HepG2 (cell line): ENCODE measurements around the gene METRN. TPM values are rescaled to one million over a fixed set of nuclear protein-coding genes. Genes with fewer than 3 reads are reported as not detected.

ENCODE experiments used
- ATAC-seq: fragments of 200-7000 bp; cut with Tn5 transposase; 3 replicates; pipeline ENCODE4 v1.9.1; 2020; ENCODE audit warnings: mild to moderate bottlenecking, moderate library complexity
- BruUV-seq: library from RNA; stranded (reverse); fragments of 400-500 nt; replicated peaks from 2 replicates; lab custom pipeline; 2021; lab: Mats Ljungman, UMichigan
- CTCF ChIA-PET: fragments of 300-600 bp; formaldehyde crosslinking; extraction: SDS; loops from one replicate; lab custom pipeline; 2021; ENCODE audit warnings: low total read pairs, inconsistent platforms, low intra/inter-chr PET ratio; lab: Yijun Ruan, JAX
- POLR2A ChIA-PET: fragments of 350-600 bp; sonication (Branson Sonifier 250); formaldehyde crosslinking; loops from one replicate; lab custom pipeline; 2020; ENCODE audit warnings: antibody characterized with exemption, inconsistent platforms; lab: Yijun Ruan, JAX
- DNase-seq: peaks from one replicate; pipeline ENCODE4 v3.0.0-alpha.2; 2015; ENCODE audit warnings: low spot score
- FAIRE-seq: peaks from 3 replicates; lab custom pipeline; 2011; peaks lifted over from hg19 to GRCh38; lab: Jason Lieb, UNC
- H2AFZ ChIP-seq: one replicate; pipeline ENCODE4 v1.6.1; 2011; ENCODE audit warnings: low read length, inconsistent platforms
- H3K27ac ChIP-seq: fragments of 300-600 bp; 3 replicates; pipeline ENCODE4 v1.8.0; 2011; ENCODE audit warnings: mixed run types, mild to moderate bottlenecking, mixed read lengths, low read length, inconsistent platforms; ENCODE audit not compliant: insufficient read depth; ENCODE audit errors: extremely low read length
- H3K27me3 ChIP-seq, 2 experiments: fragments of 200-600 bp in 1 of 2; 2 replicates in 1 of 2; 3 replicates in 1 of 2; pipeline versions ENCODE4 v1.6.0 to v1.8.0; 2011; ENCODE audit warnings: low read length in 2 of 2, mild to moderate bottlenecking in 2 of 2, moderate library complexity in 2 of 2, inconsistent platforms in 1 of 2; ENCODE audit not compliant: insufficient read depth in 2 of 2, control insufficient read depth in 1 of 2
- H3K36me3 ChIP-seq, 2 experiments: fragments of 200-600 bp in 1 of 2; replicated peaks in 1 of 2; 2 replicates in 1 of 2; 3 replicates in 1 of 2; pipeline versions ENCODE4 v1.5.1 to v1.8.0; 2011; ENCODE audit warnings: low read length in 2 of 2, inconsistent platforms in 1 of 2; ENCODE audit not compliant: insufficient read depth in 2 of 2, control insufficient read depth in 1 of 2
- H3K4me1 ChIP-seq: 2 replicates; pipeline ENCODE4 v1.5.1; 2012; ENCODE audit warnings: low read length, inconsistent platforms; ENCODE audit not compliant: insufficient read depth
- H3K4me2 ChIP-seq: 2 replicates; pipeline ENCODE4 v1.6.0; 2011; ENCODE audit warnings: low read depth, low read length, inconsistent platforms
- H3K4me3 ChIP-seq, 3 experiments: fragments of 200-600 bp in 1 of 3; sonication (generic), shearing (Covaris generic) in 1 of 3; replicated peaks in 1 of 3; 2 replicates each; pipeline ENCODE4 v1.5.1; 2011 to 2016; ENCODE audit warnings: low read length in 3 of 3, inconsistent platforms in 2 of 3, low read depth in 2 of 3, mild to moderate bottlenecking in 2 of 3, control low read depth in 1 of 3, mixed read lengths in 1 of 3; ENCODE audit not compliant: insufficient read depth in 1 of 3
- H3K79me2 ChIP-seq: one replicate; pipeline ENCODE4 v1.6.1; 2011; ENCODE audit warnings: low read length, inconsistent platforms; ENCODE audit not compliant: insufficient read depth
- H3K9ac ChIP-seq: 2 replicates; pipeline ENCODE4 v1.6.0; 2011; ENCODE audit warnings: mild to moderate bottlenecking, low read depth, low read length, inconsistent platforms; ENCODE audit not compliant: insufficient read depth
- H3K9me3 ChIP-seq: 2 replicates; pipeline ENCODE4 v1.5.1; 2012; ENCODE audit warnings: mild to moderate bottlenecking, low read length
- H4K20me1 ChIP-seq: 2 replicates; pipeline ENCODE4 v1.6.0; 2011; ENCODE audit warnings: inconsistent platforms, mild to moderate bottlenecking, low read length, moderate library complexity; ENCODE audit not compliant: insufficient read depth
- KLF11 ChIP-seq: IDR thresholded peaks from 2 replicates; pipeline ENCODE4 v1.6.1; 2016; ENCODE audit warnings: missing compliant biosample characterization
- SOX6 ChIP-seq, 2 experiments: fragments of 450-650 bp in 1 of 2; sonication (generic) in 1 of 2; formaldehyde crosslinking in 1 of 2; IDR thresholded peaks; 2 replicates each; pipeline versions ENCODE4 v1.4.0 to v1.6.1; 2017 to 2020; ENCODE audit warnings: antibody characterized with exemption in 1 of 2, mild to moderate bottlenecking in 1 of 2, missing genetic modification reagents in 1 of 2
- SRSF1 ChIP-seq: fragments of 200-400 bp; formaldehyde crosslinking; optimal IDR thresholded peaks from 2 replicates; pipeline ENCODE3; 2017; ENCODE audit warnings: mild to moderate bottlenecking, low read depth, low read length, moderate library complexity
- ZNF468 ChIP-seq: sonication (generic); formaldehyde crosslinking; IDR thresholded peaks from 2 replicates; pipeline ENCODE4 v1.8.0; 2022; ENCODE audit warnings: mild to moderate bottlenecking, moderate library complexity, missing genetic modification reagents
- ZNF570 ChIP-seq: sonication (generic); formaldehyde crosslinking; IDR thresholded peaks from 2 replicates; pipeline ENCODE4 v1.4.0; 2020; ENCODE audit warnings: mild to moderate bottlenecking, missing genetic modification reagents, borderline replicate concordance
- WGBS: methylation state at CpG from one replicate; pipeline ENCODE4 v1.1.6; 2017; ENCODE audit warnings: low lambda C conversion rate; 5-methylcytosine and 5-hydroxymethylcytosine counted together
- in situ Hi-C: cut with HindIII; loops from 2 replicates; pipeline ENCODE4 v1.10.0; 2017; ENCODE audit warnings: low pct_unique_long_range_greater_than_20kb; ENCODE audit not compliant: extremely low pct_ligation_motif_present
- intact Hi-C: fragments of 100-400 bp; cut with micrococcal nuclease; formaldehyde crosslinking; loops from one replicate; pipeline ENCODE4 v1.10.0; 2022; ENCODE audit not compliant: unreplicated experiment
- polyA plus RNA-seq, 8 experiments: library from polyadenylated mRNA; depleted of rRNA in 3 of 8; stranded (reverse) in 7 of 8; unstranded in 1 of 8; fragments of >200 nt; fragmentation: Illumina TruSeq in 4 of 8; extraction: Trizol in 4 of 8; gene quantifications; 2 replicates each; pipeline versions ENCODE4 v1.2.1 to v1.2.3, GENCODE V29; 2011 to 2016; ENCODE audit warnings: low read depth in 4 of 8, missing spikeins in 1 of 8, mixed read lengths in 1 of 8; ENCODE audit not compliant: insufficient read depth in 1 of 8
- total RNA-seq, 5 experiments: library from RNA; depleted of rRNA; stranded (reverse); fragments of >200 nt; fragmentation: Illumina TruSeq; extraction: Trizol; gene quantifications; 2 replicates each; pipeline ENCODE4 v1.2.3, GENCODE V29; 2016; ENCODE audit warnings: low read depth in 1 of 5
- TF ChIP-seq, protein P1 (sequence below): fragments of 450-650 bp; IDR thresholded peaks from 2 replicates; pipeline ENCODE4 v1.6.1; 2016

The METRN gene
- total and polyA plus RNA-seq, 2 of the 13 experiments (the other 11 are each of a cell fraction or from before 2014, with no cell fraction given): 25.5 to 46.1 TPM

DNA sequence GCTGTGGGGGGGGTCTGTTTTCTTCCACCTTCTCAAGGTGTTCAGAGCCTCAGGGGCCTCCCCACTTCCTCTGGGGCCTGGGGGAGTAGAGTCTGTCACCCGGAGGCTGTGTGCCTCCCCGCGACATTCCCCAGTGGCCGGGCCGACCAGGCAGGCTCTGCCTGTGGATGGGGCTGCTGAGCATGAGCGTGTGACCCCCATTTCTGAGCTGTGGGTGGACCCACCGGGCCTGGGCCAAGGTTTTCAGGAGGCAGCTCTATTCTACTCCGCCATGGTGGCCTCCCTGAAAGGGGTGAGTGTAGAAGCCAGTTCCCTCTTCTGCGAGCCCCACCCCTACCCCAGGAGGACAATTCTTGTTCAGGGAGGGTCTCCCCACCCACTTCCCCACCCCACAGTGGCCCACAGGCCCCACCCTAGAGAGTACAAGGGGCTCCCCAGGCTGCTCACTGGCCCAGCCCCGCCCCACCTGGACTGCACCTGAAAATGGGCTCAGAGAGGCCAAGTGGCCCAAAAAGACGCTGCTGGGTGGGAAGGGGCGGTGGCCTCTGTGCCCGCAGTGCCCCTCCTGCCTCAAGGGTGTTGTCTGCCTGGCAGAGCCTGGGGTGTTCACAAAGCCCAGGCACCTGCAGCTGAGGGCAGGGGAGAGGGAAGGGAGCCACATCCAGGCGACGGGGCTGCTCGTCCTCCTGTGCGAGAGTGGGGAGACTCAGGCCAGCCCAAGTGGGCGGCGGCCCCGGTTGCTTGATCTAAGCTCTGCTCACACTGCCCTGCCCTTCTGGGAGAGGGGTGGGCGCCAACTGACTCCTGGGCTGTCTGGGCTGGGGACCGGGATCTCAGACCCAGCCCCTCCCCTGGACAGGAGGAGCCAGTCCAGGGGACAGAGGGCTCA lies 47.0 kb downstream of the METRN start:
- no peaks in the 10 kb centered on the region for H3K36me3 ChIP-seq
- H3K9ac ChIP-seq: peak overlapping the region; percentile 19; the same call in 1 of the 2 replicates
- peak; percentile 5 for ATAC-seq
- no peak for DNase-seq
- in situ Hi-C loops (no loop called here), intact Hi-C loops (no loop called here)
- BruUV-seq: no TSS peak
- no peak overlapping the region for H2AFZ ChIP-seq
- no peaks in the 10 kb centered on the region for H3K79me2 ChIP-seq
- H3K4me3 ChIP-seq: peak overlapping the region in 2 of 3 experiments; percentile 40 to 68; a peak in 3 of 6 replicates
- peaks cover 3 to 9% of the 10 kb centered on the region in 2 experiments; a peak in 4 of 5 replicates for H3K27me3 ChIP-seq
- H3K9me3 ChIP-seq: no peaks in the 10 kb centered on the region
- H4K20me1 ChIP-seq: no peaks in the 10 kb centered on the region
- no peak for FAIRE-seq
- TF ChIP-seq, protein P1, sequence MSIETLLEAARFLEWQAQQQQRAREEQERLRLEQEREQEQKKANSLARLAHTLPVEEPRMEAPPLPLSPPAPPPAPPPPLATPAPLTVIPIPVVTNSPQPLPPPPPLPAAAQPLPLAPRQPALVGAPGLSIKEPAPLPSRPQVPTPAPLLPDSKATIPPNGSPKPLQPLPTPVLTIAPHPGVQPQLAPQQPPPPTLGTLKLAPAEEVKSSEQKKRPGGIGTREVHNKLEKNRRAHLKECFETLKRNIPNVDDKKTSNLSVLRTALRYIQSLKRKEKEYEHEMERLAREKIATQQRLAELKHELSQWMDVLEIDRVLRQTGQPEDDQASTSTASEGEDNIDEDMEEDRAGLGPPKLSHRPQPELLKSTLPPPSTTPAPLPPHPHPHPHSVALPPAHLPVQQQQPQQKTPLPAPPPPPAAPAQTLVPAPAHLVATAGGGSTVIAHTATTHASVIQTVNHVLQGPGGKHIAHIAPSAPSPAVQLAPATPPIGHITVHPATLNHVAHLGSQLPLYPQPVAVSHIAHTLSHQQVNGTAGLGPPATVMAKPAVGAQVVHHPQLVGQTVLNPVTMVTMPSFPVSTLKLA: no peak
- TF ChIP-seq SRSF1 (peak; percentile 25), KLF11 (CRISPR knock-in tag) (no peak), ZNF468 (CRISPR knock-in tag) (no peak), ZNF570 (CRISPR knock-in tag) (no peak), SOX6 (IDR thresholded peaks at IDR 0.05) (no peak), SOX6 (CRISPR knock-in tag; IDR thresholded peaks at IDR 0.05) (no peak)
- TF ChIP-seq, all 625 proteins: peak for 1
- ChIA-PET CTCF (no interaction called here), POLR2A (interaction anchor here (0.8 to 2.0 kb wide), 13 partner anchors 8 to 49 kb away, joined by 3 to 18 read pairs (median 4); partner anchors contain the start of genes ANTKMT, CCDC78, CHTF18 and CIAO3)
- Histone ChIP-seq H3K27ac (no peak overlapping the region), H3K4me2 (peak overlapping the region; percentile 84), H3K4me1 (peaks cover 32% of the 10 kb centered on the region)
- 38% methylated on average over 2 of the region's 22 CpGs for WGBS
